ENCODE data around the gene TSGA10.
A peak's percentile ranks its signal among the peaks of the same experiment; 100 is the strongest.
"Not testable (repeated sequence)": the region's sequence is repeated elsewhere in the genome, so short reads cannot be mapped to it uniquely, and the experiment has no call there.

The TSGA10 gene

GRCh38 chr2:99153921-99154604 is 679 bp downstream of the TSGA10 start:
- peak; percentile 7 for DNase-seq (ENCODE audit: low read depth)

GRCh38 chr2:99152199-99152895 is 2.4 kb downstream of the TSGA10 start:
- no peak for DNase-seq (ENCODE audit: low read depth)

DNA sequence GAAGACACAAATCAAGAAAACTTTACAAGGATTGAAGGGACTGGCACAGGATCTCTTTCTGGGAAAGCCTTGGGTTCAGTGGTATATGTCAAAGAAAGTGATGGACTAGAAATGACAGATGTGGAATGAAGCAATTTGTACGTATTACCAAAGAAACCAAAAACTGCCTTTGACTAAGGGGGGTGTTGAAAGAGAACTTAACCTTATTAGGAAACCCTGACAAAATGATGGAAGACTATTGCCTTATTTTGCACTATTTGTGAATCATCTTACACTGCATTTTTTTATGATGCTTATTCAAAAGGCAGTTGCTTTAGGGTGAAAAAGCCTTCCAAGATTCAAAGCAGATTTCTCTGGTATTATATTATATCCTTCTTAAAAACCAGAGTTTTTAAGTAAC is 4.0 kb downstream of the TSGA10 start:
- no peak for DNase-seq (ENCODE audit: low read depth)

DNA sequence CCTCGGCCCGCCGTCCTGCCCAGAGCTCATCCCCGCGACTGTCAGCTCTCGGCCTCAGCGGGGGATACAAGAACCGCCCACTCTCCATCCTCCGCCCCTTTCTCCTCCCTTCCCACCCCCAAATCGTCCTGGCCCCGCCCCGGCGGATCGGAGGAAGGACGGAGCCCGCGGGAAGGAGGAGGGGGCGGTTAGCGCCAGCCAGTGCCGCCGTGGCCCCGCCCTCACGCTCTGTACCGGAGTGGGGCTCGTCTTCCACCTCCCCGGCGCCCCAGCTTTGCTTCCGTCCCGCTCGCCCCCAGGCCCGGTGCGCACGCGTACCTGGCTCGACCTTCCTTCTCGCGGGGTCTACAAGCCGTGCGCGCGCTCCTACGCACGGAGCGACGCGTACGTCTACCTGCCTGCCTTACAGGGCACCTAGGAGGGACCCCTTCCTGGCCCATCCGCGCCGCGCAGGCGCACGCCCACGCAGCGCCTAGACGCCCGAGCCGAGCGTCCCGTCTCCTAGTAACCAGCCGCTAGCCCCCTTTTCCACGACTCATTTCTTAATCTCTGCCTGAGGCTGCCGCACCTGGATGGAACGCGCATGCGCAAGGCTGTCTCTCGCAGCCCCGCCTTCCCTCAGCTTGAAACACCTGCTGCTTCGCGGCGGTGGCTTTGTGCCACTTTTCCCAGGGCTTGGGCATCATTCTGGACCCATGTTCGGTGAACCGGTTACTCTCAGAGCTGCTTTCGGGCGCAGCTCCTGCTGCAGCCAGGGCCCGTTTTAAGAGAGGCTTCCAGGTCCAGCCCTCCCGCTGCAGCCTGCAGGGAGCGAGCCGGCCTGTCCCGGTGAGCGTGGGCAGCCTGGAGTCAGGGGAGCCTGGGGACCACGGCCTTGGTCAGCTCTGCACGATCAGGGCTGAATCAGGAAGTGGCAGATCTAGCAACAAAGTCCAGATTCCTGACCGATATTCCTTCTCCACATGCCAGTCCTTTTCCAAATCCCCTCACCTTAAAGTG is 13.3 kb downstream of the TSGA10 start, which contains the start of gene C2orf15:
C2orf15 (plus strand) TSS at position 598 of the 999 bp plus-strand sequence. CDS start 8,852 bp downstream, outside the sequence.
- DNase-seq (ENCODE audit: low read depth): peak; percentile 91

- no peak for DNase-seq (ENCODE audit: low read depth)
These were observed 14.0 kb downstream of the TSGA10 start for GRCh38 chr2:99140860-99141109.

- peak; percentile 41 for DNase-seq (ENCODE audit: low read depth)
These were observed 14.5 kb downstream of the TSGA10 start for GRCh38 chr2:99140056-99140859.

GRCh38 chr2:99139003-99139402 is 15.7 kb downstream of the TSGA10 start:
- no peak for DNase-seq (ENCODE audit: low read depth)

GRCh38 chr2:99135044-99135556 is 19.6 kb downstream of the TSGA10 start:
- DNase-seq (ENCODE audit: low read depth): not testable (repeated sequence)

DNA sequence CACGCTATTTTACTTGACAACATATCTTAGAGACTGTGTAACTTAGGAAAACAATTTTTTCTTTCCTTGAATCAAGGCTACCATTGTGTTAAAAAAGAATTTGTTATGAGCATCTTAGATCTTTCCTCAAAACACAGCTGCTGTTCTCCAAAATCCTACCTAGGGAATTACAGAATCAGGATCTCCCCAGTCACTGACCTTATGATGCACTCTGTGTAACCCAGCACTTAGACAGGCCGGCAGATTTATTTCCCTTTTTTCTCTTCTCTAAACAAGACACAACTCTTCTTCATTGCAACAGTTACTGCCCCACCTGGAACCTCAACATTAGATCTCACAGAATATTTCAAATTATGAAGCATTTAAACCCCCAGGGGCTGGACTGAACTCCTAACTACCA is 26.8 kb downstream of the TSGA10 start:
- no peak for DNase-seq (ENCODE audit: low read depth)

GRCh38 chr2:99112617-99113016 is 42.1 kb downstream of the TSGA10 start:
- no peak for DNase-seq (ENCODE audit: low read depth)

- DNase-seq (ENCODE audit: low read depth): no peak
These were observed 42.8 kb downstream of the TSGA10 start for GRCh38 chr2:99111945-99112344.

GRCh38 chr2:99111236-99111635 is 43.5 kb downstream of the TSGA10 start:
- DNase-seq (ENCODE audit: low read depth): no peak

DNA sequence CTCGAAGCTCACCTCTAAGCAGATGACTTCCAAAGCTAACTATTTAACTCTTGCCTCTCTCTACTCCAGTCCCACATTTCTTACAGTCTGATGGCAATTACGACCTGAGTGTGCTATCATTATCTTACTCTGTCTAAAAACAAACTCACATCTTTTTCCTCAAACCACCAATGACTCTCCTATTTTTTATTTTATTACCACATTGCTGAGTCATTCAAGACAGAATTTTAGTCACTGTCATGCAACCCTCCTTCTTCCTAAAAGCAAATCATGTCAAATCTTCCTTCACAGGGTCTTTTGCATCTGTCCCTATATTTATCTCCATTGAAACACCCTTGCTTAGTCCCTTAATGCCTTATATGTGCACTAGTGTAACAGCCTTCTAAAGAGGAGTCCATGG is 47.8 kb downstream of the TSGA10 start:
- DNase-seq (ENCODE audit: low read depth): peak; percentile 24

GRCh38 chr2:99104006-99104405 is 50.7 kb downstream of the TSGA10 start:
- no peak for DNase-seq (ENCODE audit: low read depth)

DNA sequence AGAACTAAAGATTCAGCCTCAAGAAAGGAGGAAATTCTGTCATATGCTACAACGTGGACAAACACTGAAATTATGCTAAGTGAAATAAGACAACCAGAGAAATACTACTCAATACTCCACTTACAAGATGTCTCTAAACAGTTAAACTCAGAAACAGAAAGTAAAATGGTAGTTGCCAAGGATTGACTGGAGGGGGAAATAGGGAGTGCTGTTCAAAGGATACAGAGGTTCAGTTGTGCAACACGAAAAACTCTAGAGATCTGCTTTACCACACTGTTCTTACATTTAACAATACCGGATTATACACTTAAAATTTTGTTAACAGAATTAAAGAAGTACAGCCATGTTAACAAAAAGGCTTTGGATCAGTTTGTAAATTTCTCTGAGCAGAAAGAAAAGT is 53.0 kb downstream of the TSGA10 start:
- DNase-seq (ENCODE audit: low read depth): peak; percentile 17

DNA sequence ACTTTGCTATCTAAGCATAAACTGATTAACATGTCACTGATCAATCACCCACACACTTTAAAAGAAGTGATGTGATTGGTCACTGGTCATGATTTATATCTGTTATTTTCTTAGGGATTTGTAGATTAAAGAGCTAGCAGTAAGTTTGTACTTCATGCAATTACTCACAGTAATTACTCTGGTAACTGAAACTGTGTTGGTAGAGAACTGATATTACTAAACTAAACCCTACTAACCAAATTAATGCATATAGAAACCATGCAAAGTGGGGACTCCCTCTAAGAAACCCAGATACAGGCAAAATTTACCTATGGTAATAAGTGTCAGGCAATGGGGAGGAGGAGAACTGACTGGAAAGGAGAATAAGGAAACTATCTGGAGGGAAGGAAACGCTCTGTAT is 58.0 kb downstream of the TSGA10 start:
- no peak for DNase-seq (ENCODE audit: low read depth)

- DNase-seq (ENCODE audit: low read depth): no peak
These were observed 66.7 kb downstream of the TSGA10 start for GRCh38 chr2:99088017-99088416.

DNA sequence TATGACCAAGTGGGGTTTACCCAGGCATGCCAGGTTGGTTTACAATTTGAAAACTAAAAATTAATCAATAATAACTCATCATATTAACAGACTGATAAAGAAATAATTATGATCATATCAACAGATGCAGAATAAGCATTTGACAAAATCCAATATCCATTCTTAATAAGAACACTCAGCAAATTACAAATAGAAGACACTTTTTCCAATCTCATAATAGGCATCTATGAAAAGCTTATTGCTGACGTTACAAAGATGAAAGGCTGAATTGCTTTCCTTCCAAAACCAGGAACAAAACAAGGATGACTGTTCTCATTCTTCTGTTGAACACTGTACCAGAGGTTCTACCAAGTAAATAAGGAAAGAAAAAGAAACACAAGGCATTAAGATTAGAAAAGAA is 68.4 kb downstream of the TSGA10 start:
- DNase-seq (ENCODE audit: low read depth): no peak

DNA sequence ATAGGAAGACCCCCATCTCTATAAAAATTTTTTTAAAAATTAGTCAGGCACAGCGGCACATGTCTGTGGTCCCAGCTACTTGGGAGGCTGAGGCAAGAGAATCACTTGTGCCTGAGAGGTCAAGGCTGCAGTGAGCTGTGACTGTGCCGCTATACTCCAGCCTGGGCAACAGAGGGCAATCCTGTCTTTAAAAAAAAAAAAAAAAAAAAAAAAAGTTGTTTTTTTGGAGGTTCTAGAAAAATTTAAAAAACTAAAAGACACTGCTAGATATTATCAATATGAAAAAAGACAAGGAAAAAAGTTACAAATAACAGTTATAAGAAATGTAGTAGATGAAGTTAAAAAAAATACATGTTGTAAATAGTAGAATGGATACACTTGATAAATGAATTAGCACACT is 69.3 kb downstream of the TSGA10 start:
- DNase-seq (ENCODE audit: low read depth): peak; percentile 39

DNA sequence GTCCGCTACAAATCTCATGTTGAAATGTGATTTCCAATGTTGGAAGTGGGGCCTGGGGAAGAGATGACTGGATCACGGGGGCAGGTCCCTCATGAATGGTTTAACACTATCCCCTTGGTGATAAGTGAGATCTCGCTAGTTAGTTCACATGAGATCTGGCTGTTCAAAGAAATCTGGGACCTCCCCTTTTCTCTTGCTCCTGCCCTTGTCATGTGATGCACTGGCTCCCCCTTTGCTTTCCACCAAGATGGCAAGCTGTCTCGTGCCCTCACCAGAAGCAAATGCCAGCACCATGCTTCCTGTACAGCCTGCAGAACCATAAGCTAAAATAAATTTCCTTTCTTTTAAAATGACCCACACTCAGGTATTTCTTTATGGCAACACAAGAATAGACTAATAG is 70.5 kb downstream of the TSGA10 start:
- DNase-seq (ENCODE audit: low read depth): no peak

- no peak for DNase-seq (ENCODE audit: low read depth)
These were observed 72.9 kb downstream of the TSGA10 start for GRCh38 chr2:99081891-99082290.

DNA sequence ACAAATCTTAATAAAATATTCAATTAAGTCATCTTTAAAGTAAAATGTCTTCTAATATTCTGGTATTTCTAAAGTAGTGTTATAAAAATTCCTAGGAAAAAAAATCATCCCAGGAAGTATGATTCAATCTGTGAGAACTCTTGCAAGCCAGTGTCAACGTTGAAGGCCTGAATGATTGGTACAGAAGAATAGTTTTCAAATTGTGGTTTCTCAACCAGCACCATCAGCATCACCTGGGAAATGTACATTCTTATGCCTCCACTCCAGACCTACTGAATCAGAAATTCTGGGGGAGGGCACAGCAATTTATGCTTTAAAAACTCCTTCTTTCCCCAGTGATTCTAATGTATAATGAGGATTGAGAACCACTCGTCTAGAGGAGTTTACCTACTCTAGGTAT is 75.5 kb downstream of the TSGA10 start:
- peak; percentile 2 for DNase-seq (ENCODE audit: low read depth)
